Type B pancreatic cell (in vitro differentiated cells): ENCODE results near the gene STK40. TPM values are rescaled to one million over a fixed set of nuclear protein-coding genes. Genes with fewer than 3 reads are reported as not detected.

Experiments
- DNase-seq: peaks from one replicate; pipeline ENCODE4 v3.0.0; 2021; ENCODE audit warnings: mixed read lengths; ENCODE audit not compliant: unreplicated experiment; ENCODE audit errors: extremely low spot score
- H3K27ac Mint-ChIP-seq: 2 replicates; pipeline ENCODE4 v1.8.0; 2021; ENCODE audit warnings: mild to moderate bottlenecking, mixed read lengths
- H3K27me3 Mint-ChIP-seq: 2 replicates; pipeline ENCODE4 v1.8.0; 2021; ENCODE audit warnings: mixed read lengths
- H3K36me3 Mint-ChIP-seq: 2 replicates; pipeline ENCODE4 v1.8.0; 2021; ENCODE audit warnings: mixed read lengths
- H3K4me1 Mint-ChIP-seq: one replicate; pipeline ENCODE4 v1.8.0; 2021; ENCODE audit warnings: mixed read lengths; ENCODE audit not compliant: unreplicated experiment
- H3K4me3 Mint-ChIP-seq: 2 replicates; pipeline ENCODE4 v1.8.0; 2021; ENCODE audit warnings: mild to moderate bottlenecking, mixed read lengths
- H3K9me3 Mint-ChIP-seq: 2 replicates; pipeline ENCODE4 v1.8.0; 2021; ENCODE audit warnings: mixed read lengths
- total RNA-seq: library from RNA; stranded (reverse); gene quantifications from 2 replicates; pipeline ENCODE4 v1.2.1, GENCODE V29; 2021; ENCODE audit warnings: low replicate concordance
- TF ChIP-seq, protein P1 (sequence below): fragments of 200-600 bp; sonication (generic); conservative IDR thresholded peaks from 2 replicates; pipeline ENCODE4 v1.5.0; 2021; ENCODE audit warnings: antibody characterized with exemption, mild to moderate bottlenecking

The STK40 gene
- total RNA-seq, 1 donor from 2014 or later, result 58.5 TPM

DNA sequence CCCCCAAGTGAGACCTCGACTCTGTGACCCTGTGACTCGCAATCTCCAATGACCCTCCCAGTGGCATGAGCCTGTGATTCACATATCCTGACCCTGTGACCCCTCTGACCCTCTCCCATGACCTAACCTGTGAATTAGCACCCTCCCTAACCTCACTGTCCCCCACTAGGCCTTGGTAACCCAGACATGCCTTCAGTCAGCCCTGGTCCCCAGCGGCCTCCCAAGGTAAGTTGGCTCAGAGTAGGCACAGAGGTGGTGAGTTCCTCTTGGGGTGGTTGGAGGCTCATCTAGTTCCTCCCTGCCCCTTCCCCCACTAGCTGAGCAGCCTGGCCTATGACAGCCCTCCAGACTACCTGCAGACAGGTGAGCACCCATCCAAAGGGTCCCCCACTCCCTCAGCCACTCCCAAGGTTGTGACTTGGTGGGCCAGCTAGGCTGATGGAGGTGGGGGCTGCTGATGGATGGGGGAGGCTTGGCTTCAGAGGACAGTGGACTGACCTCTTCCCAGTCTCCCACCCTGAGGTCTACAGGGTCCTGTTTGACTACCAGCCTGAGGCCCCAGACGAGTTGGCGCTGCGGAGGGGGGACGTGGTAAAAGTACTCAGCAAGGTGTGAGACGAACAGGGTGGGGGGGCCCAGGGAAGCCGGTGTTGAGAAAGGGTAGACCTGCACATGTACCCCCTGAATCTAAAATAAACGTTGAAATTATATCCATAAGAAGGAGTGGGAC is 78.0 kb downstream of the STK40 start:
- Mint-ChIP-seq H3K9me3 (no peaks in the 10 kb centered on the region), H3K36me3 (peaks cover 23% of the 10 kb centered on the region), H3K27ac (no peak overlapping the region), H3K4me1 (peaks cover 9% of the 10 kb centered on the region), H3K27me3 (peaks cover 2% of the 10 kb centered on the region), H3K4me3 (peak overlapping the region; percentile 98)
- TF ChIP-seq, protein P1, sequence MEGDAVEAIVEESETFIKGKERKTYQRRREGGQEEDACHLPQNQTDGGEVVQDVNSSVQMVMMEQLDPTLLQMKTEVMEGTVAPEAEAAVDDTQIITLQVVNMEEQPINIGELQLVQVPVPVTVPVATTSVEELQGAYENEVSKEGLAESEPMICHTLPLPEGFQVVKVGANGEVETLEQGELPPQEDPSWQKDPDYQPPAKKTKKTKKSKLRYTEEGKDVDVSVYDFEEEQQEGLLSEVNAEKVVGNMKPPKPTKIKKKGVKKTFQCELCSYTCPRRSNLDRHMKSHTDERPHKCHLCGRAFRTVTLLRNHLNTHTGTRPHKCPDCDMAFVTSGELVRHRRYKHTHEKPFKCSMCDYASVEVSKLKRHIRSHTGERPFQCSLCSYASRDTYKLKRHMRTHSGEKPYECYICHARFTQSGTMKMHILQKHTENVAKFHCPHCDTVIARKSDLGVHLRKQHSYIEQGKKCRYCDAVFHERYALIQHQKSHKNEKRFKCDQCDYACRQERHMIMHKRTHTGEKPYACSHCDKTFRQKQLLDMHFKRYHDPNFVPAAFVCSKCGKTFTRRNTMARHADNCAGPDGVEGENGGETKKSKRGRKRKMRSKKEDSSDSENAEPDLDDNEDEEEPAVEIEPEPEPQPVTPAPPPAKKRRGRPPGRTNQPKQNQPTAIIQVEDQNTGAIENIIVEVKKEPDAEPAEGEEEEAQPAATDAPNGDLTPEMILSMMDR, result no peak
- no peak for DNase-seq

DNA sequence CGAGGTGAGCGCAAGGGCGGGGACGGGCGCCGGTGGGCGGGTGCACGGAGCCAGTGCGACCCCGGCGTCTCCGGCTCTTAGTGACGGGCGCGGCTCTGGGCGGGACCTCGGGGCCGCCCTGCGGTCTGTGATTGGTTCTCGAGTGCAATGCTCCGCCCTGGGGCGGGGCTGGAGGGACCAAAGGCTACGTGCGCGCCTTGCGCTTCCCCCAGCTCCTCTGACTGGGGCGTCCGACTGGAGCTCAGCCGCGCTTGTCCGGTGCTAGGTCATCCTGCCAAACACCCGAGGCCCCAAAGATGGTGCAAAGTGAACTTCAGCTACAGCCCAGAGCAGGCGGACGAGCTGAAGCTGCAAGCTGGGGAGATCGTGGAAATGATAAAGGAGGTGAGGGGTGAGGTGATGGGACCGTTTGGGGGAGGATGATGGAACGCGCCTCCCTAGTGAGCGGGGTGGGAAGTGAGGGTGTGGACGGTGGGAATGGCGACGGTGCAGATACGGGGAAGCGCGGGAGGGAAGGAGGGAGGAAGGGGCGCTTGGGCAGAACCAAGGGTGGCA is 78.7 kb downstream of the STK40 start:
- H3K4me3 Mint-ChIP-seq, result peak overlapping the region; percentile 98

DNA sequence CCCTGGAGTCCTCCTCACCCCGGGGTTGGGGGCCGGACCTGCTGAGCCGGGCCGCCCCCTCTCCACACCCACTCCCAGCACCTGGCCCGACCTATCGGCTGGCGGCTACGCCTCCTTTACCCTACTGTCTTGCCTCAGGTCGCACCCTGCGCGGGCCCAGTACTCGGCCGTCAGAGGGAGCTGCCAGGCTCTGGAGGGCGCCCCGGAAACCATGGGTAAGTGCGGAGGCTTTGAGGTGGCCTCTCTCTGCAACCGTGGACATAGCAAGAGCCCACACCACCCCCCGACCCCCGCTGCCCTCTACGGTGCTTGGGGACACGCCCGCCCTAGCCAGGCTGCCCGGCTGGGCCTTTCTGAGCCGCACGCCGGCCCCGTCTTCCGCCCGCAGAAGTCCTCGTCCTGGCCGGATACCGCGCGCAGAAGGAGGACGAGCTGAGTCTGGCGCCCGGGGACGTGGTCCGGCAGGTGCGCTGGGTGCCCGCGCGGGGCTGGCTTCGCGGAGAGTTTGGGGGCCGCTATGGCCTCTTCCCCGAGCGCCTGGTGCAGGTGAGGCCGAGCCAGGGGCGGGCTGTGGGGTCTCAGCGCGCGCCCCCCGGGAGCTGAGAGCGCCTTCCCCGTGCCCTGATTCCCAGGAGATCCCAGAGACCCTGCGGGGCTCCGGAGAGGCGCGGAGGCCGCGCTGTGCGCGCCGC is 79.4 kb downstream of the STK40 start, which contains the start of gene SH3D21:
Gene SH3D21 (plus strand): TSS at position 159 of the 692 bp plus-strand sequence. CDS start 53 bp downstream, at position 212.
- Mint-ChIP-seq H3K27ac (peak within 1 kb of the TSS; percentile 99), H3K4me3 (peak within 1 kb of the TSS; percentile 98), H3K36me3 (peaks cover 30% of the 10 kb centered on the region), H3K4me1 (peaks cover 9% of the 10 kb centered on the region), H3K9me3 (no peaks in the 10 kb centered on the region), H3K27me3 (peaks cover 2% of the 10 kb centered on the region)
- TF ChIP-seq, protein P1, result no peak
- DNase-seq, result no peak

More for the DNA sequence above, 78.7 kb downstream of the STK40 start:
- TF ChIP-seq, protein P1, result peak; percentile 6
- DNase-seq, result peak; percentile 93
- Mint-ChIP-seq H3K9me3 (no peaks in the 10 kb centered on the region), H3K27me3 (peaks cover 2% of the 10 kb centered on the region), H3K27ac (peak overlapping the region; percentile 89), H3K4me1 (peaks cover 9% of the 10 kb centered on the region), H3K36me3 (peaks cover 30% of the 10 kb centered on the region)

DNA sequence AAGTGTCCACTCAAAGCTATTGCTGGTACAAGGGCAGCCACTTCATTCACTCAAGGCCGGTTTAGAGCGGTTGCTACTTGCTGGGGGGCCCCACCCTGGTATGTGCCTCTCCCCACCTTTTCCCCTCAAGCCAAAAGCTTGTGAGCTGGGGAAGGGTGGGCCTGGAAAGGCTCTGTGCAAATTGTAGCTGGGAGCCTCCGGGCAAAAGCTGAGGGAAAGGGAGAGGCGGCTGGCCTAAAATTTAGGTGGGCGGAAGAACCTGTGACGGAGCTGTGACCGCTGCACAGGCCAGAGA is 79.9 kb downstream of the STK40 start:
- Mint-ChIP-seq H3K4me1 (peaks cover 9% of the 10 kb centered on the region), H3K27me3 (peaks cover 2% of the 10 kb centered on the region), H3K9me3 (no peaks in the 10 kb centered on the region), H3K27ac (peak overlapping the region; percentile 99), H3K4me3 (peak overlapping the region; percentile 98), H3K36me3 (peaks cover 35% of the 10 kb centered on the region)
- TF ChIP-seq, protein P1, result no peak
- no peak for DNase-seq

DNA sequence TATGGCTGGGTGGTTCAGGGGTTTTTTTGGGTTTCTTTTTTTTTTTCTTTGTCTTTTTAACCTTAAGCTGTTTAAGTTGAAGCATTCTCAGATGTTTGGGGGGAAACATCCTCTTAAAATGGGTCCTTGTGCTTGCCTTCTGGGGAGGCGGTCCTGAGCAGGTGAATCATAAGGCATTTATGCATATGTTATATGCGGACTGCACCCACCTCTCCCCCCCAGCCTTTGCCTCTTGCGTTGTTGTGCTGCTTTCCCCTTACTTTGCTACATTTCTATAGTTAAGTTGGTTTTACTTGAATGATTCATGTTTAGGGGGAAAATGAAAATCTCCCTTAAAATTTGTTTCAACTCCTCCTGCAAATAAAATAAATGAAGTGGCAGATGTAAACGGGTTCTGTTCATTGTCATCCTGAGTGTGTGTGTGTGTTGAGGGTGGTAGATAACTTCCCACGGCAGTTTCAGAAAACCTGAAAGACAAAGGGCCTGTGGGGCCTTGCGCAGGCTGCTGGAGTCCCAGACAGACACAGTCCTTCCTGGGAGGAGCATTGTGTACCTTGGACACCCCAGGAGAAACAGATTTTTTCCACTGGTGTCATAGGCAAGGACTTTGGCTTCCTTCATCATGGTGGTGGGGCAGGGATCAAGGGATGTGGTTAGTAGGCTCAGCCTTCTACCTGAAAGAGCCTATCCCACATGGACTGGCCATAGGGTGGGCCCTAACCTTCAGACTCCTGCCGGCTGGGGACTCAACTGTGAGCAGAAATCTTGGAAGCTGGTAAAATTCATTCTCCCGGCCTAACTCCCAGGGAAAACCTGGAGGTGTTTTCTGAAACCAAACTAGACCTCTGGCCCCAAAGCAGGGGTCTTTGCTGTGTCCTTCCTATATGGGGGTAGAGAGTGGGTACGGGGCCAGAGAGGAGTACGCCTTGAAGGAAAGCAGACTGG is 80.5 kb downstream of the STK40 start:
- Mint-ChIP-seq H3K4me1 (peaks cover 9% of the 10 kb centered on the region), H3K27me3 (peaks cover 2% of the 10 kb centered on the region), H3K4me3 (peak overlapping the region; percentile 98), H3K36me3 (peaks cover 35% of the 10 kb centered on the region), H3K9me3 (no peaks in the 10 kb centered on the region), H3K27ac (peak overlapping the region; percentile 99)
- no peak for DNase-seq
- TF ChIP-seq, protein P1, result no peak
